HepG2 (cell line): ENCODE measurements around the gene PFN4. TPM values are rescaled to one million over a fixed set of nuclear protein-coding genes. Genes with fewer than 3 reads are reported as not detected.
A peak's percentile ranks its signal among the peaks of the same experiment; 100 is the strongest.

Experiments
- ATF3 ChIP-seq: sonication (generic); formaldehyde crosslinking; IDR thresholded peaks from 2 replicates; pipeline ENCODE4 v1.4.0; 2020; ENCODE audit warnings: missing genetic modification reagents
- ATF7 ChIP-seq, 2 experiments: fragments of 450-650 bp in 1 of 2; sonication (generic) in 1 of 2; formaldehyde crosslinking in 1 of 2; IDR thresholded peaks; 2 replicates each; pipeline versions ENCODE4 v1.4.0 to v1.6.1; 2016 to 2020; ENCODE audit warnings: antibody characterized with exemption in 1 of 2, mild to moderate bottlenecking in 1 of 2, missing genetic modification reagents in 1 of 2
- CREB1 ChIP-seq, 2 experiments: fragments of 450-650 bp in 1 of 2; IDR thresholded peaks; 2 replicates each; pipeline ENCODE4 v1.6.1; 2016 to 2017; ENCODE audit warnings: control low read depth in 1 of 2, mild to moderate bottlenecking in 1 of 2, missing compliant biosample characterization in 1 of 2, missing genetic modification characterization in 1 of 2
- EEA1 ChIP-seq: sonication (generic); formaldehyde crosslinking; IDR thresholded peaks from 2 replicates; pipeline ENCODE4 v1.5.1; 2020; ENCODE audit warnings: mild to moderate bottlenecking, missing genetic modification reagents, borderline replicate concordance
- ETS1 ChIP-seq: sonication (generic); formaldehyde crosslinking; IDR thresholded peaks from 2 replicates; pipeline ENCODE4 v1.4.0; 2020; ENCODE audit warnings: missing genetic modification reagents
- HES4 ChIP-seq: sonication (generic); formaldehyde crosslinking; IDR thresholded peaks from 2 replicates; pipeline ENCODE4 v1.9.0; 2021; ENCODE audit warnings: mild to moderate bottlenecking, missing genetic modification reagents, borderline replicate concordance
- HOXA7 ChIP-seq: sonication (generic); formaldehyde crosslinking; IDR thresholded peaks from 2 replicates; pipeline ENCODE4 v1.8.1; 2022; ENCODE audit warnings: mild to moderate bottlenecking, missing genetic modification reagents, moderate library complexity
- MBD4 ChIP-seq: IDR thresholded peaks from 2 replicates; pipeline ENCODE4 v1.6.1; 2012; ENCODE audit warnings: low read length, inconsistent platforms, borderline replicate concordance
- MLX ChIP-seq: IDR thresholded peaks from 2 replicates; pipeline ENCODE4 v1.6.1; 2016
- NBN ChIP-seq: fragments of 450-650 bp; conservative IDR thresholded peaks from 2 replicates; pipeline ENCODE4 v1.6.1; 2017
- NRL ChIP-seq: sonication (generic); formaldehyde crosslinking; IDR thresholded peaks from 2 replicates; pipeline ENCODE4 v1.5.0; 2020; ENCODE audit warnings: missing genetic modification reagents, mild to moderate bottlenecking, moderate library complexity, borderline replicate concordance
- RFXANK ChIP-seq: IDR thresholded peaks from 2 replicates; pipeline ENCODE4 v1.6.1; 2016
- ZNF598 ChIP-seq: sonication (generic); formaldehyde crosslinking; IDR thresholded peaks from 2 replicates; pipeline ENCODE4 v1.5.1; 2020; ENCODE audit warnings: mild to moderate bottlenecking, missing genetic modification reagents, borderline replicate concordance
- polyA plus RNA-seq, 8 experiments: library from polyadenylated mRNA; depleted of rRNA in 3 of 8; stranded (reverse) in 7 of 8; unstranded in 1 of 8; fragments of >200 nt; fragmentation: Illumina TruSeq in 4 of 8; extraction: Trizol in 4 of 8; gene quantifications; 2 replicates each; pipeline versions ENCODE4 v1.2.1 to v1.2.3, GENCODE V29; 2011 to 2016; ENCODE audit warnings: low read depth in 4 of 8, missing spikeins in 1 of 8, mixed read lengths in 1 of 8; ENCODE audit not compliant: insufficient read depth in 1 of 8
- total RNA-seq, 5 experiments: library from RNA; depleted of rRNA; stranded (reverse); fragments of >200 nt; fragmentation: Illumina TruSeq; extraction: Trizol; gene quantifications; 2 replicates each; pipeline ENCODE4 v1.2.3, GENCODE V29; 2016; ENCODE audit warnings: low read depth in 1 of 5
- TF ChIP-seq, protein P1 (sequence below): sonication (generic); formaldehyde crosslinking; IDR thresholded peaks from 2 replicates; pipeline ENCODE4 v1.4.0; 2020; ENCODE audit warnings: missing genetic modification reagents, borderline replicate concordance
- TF ChIP-seq, protein P2 (sequence below): sonication (generic); formaldehyde crosslinking; IDR thresholded peaks from 2 replicates; pipeline ENCODE4 v1.5.1; 2020; ENCODE audit warnings: missing genetic modification reagents, mild to moderate bottlenecking, borderline replicate concordance
- TF ChIP-seq, protein P3 (sequence below): sonication (generic); formaldehyde crosslinking; IDR thresholded peaks from 2 replicates; pipeline ENCODE4 v1.4.0; 2020; ENCODE audit warnings: missing genetic modification reagents

Gene PFN4
- total and polyA plus RNA-seq, 2 of the 13 experiments (the other 11 are each of a cell fraction or from before 2014, with no cell fraction given), result 0.12 to 0.20 TPM

- TF ChIP-seq, protein P1, sequence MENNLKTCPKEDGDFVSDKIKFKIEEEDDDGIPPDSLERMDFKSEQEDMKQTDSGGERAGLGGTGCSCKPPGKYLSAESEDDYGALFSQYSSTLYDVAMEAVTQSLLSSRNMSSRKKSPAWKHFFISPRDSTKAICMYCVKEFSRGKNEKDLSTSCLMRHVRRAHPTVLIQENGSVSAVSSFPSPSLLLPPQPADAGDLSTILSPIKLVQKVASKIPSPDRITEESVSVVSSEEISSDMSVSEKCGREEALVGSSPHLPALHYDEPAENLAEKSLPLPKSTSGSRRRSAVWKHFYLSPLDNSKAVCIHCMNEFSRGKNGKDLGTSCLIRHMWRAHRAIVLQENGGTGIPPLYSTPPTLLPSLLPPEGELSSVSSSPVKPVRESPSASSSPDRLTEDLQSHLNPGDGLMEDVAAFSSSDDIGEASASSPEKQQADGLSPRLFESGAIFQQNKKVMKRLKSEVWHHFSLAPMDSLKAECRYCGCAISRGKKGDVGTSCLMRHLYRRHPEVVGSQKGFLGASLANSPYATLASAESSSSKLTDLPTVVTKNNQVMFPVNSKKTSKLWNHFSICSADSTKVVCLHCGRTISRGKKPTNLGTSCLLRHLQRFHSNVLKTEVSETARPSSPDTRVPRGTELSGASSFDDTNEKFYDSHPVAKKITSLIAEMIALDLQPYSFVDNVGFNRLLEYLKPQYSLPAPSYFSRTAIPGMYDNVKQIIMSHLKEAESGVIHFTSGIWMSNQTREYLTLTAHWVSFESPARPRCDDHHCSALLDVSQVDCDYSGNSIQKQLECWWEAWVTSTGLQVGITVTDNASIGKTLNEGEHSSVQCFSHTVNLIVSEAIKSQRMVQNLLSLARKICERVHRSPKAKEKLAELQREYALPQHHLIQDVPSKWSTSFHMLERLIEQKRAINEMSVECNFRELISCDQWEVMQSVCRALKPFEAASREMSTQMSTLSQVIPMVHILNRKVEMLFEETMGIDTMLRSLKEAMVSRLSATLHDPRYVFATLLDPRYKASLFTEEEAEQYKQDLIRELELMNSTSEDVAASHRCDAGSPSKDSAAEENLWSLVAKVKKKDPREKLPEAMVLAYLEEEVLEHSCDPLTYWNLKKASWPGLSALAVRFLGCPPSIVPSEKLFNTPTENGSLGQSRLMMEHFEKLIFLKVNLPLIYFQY (CRISPR knock-in tag), result peak; percentile 55; the same call in 1 of the 2 replicates
- TF ChIP-seq, protein P2, sequence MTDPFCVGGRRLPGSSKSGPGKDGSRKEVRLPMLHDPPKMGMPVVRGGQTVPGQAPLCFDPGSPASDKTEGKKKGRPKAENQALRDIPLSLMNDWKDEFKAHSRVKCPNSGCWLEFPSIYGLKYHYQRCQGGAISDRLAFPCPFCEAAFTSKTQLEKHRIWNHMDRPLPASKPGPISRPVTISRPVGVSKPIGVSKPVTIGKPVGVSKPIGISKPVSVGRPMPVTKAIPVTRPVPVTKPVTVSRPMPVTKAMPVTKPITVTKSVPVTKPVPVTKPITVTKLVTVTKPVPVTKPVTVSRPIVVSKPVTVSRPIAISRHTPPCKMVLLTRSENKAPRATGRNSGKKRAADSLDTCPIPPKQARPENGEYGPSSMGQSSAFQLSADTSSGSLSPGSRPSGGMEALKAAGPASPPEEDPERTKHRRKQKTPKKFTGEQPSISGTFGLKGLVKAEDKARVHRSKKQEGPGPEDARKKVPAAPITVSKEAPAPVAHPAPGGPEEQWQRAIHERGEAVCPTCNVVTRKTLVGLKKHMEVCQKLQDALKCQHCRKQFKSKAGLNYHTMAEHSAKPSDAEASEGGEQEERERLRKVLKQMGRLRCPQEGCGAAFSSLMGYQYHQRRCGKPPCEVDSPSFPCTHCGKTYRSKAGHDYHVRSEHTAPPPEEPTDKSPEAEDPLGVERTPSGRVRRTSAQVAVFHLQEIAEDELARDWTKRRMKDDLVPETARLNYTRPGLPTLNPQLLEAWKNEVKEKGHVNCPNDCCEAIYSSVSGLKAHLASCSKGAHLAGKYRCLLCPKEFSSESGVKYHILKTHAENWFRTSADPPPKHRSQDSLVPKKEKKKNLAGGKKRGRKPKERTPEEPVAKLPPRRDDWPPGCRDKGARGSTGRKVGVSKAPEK, result peak; percentile 90; the same call in 1 of the 2 replicates
- peak; percentile 78 for TF ChIP-seq ATF3 (CRISPR knock-in tag)
- TF ChIP-seq MBD4, result no peak
- no peak for TF ChIP-seq EEA1 (CRISPR knock-in tag)
- peak; percentile 96 for TF ChIP-seq CREB1 (IDR thresholded peaks at IDR 0.05)
- TF ChIP-seq CREB1 (CRISPR knock-in tag; IDR thresholded peaks at IDR 0.05), result peak; percentile 99
- peak; percentile 96 for TF ChIP-seq ZNF598
- TF ChIP-seq ATF7 (IDR thresholded peaks at IDR 0.05), result peak; percentile 57; the same call in 1 of the 2 replicates
- TF ChIP-seq ATF7 (CRISPR knock-in tag; IDR thresholded peaks at IDR 0.05), result peak; percentile 92
- TF ChIP-seq HOXA7 (CRISPR knock-in tag), result no peak
- TF ChIP-seq ETS1, result no peak
- no peak for TF ChIP-seq HES4
- TF ChIP-seq, protein P3, sequence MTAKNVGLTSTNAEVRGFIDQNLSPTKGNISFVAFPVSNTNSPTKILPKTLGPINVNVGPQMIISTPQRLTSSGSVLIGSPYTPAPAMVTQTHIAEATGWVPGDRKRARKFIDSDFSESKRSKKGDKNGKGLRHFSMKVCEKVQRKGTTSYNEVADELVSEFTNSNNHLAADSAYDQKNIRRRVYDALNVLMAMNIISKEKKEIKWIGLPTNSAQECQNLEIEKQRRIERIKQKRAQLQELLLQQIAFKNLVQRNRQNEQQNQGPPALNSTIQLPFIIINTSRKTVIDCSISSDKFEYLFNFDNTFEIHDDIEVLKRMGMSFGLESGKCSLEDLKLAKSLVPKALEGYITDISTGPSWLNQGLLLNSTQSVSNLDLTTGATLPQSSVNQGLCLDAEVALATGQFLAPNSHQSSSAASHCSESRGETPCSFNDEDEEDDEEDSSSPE (CRISPR knock-in tag), result peak; percentile 79
- peak; percentile 98 for TF ChIP-seq NRL (CRISPR knock-in tag)
- peak; percentile 83 for TF ChIP-seq MLX (CRISPR knock-in tag)
- TF ChIP-seq NBN, result no peak
- TF ChIP-seq RFXANK, result peak; percentile 64; the same call in 1 of the 2 replicates
Observed at GRCh38 chr2:24075915-24076848, 47.0 kb downstream of the PFN4 start, which contains the start of gene SF3B6 (continued).
